ACHN (cell line): Measurements from ENCODE around the gene ZNF33A.
"Not testable (repeated sequence)": the region's sequence is repeated elsewhere in the genome, so short reads cannot be mapped to it uniquely, and the experiment has no call there.

ENCODE experiments used
- DNase-seq: peaks from one replicate; pipeline ENCODE4 v3.0.0-alpha.2; 2015
- in situ Hi-C: cut with HindIII; loops from 2 replicates; pipeline ENCODE4 v1.10.0; 2017; ENCODE audit warnings: low sequenced_read_pairs, low pct_ligation_motif_present, low pct_unique_long_range_greater_than_20kb

Gene ZNF33A

GRCh38 chr10:38038107-38038931 is 27.8 kb downstream of the ZNF33A start:
- in situ Hi-C loops = no loop called here
- DNase-seq = peak; percentile 50

GRCh38 chr10:38038932-38039245 is 28.4 kb downstream of the ZNF33A start:
- in situ Hi-C loops = no loop called here
- DNase-seq = no peak

- DNase-seq = no peak
Measured at GRCh38 chr10:38043516-38043915, 33.0 kb downstream of the ZNF33A start.

GRCh38 chr10:38045129-38045528 is 34.7 kb downstream of the ZNF33A start:
- in situ Hi-C loops = no loop called here
- DNase-seq = no peak

More at GRCh38 chr10:38043516-38043915, 33.0 kb downstream of the ZNF33A start:
- in situ Hi-C loops = no loop called here

GRCh38 chr10:38047666-38048065 is 37.2 kb downstream of the ZNF33A start:
- no peak for DNase-seq
- in situ Hi-C loops = no loop called here

- DNase-seq = no peak
- in situ Hi-C loops = no loop called here
Measured at GRCh38 chr10:38050212-38050611, 39.7 kb downstream of the ZNF33A start.

GRCh38 chr10:38054361-38054797 is 43.9 kb downstream of the ZNF33A start:
- in situ Hi-C loops = no loop called here
- no peak for DNase-seq

GRCh38 chr10:38055274-38055894 is 44.9 kb downstream of the ZNF33A start:
- peak; percentile 2 for DNase-seq
- in situ Hi-C loops = not testable (repeated sequence)

GRCh38 chr10:38069663-38070062 is 59.2 kb downstream of the ZNF33A start:
- in situ Hi-C loops, DNase-seq: not testable (repeated sequence)

GRCh38 chr10:38070501-38070900 is 60.0 kb downstream of the ZNF33A start:
- in situ Hi-C loops = no loop called here
- no peak for DNase-seq

- no peak for DNase-seq
- in situ Hi-C loops = no loop called here
Measured at GRCh38 chr10:38072552-38072951, 62.1 kb downstream of the ZNF33A start.

- in situ Hi-C loops = no loop called here
Measured at GRCh38 chr10:38076687-38077086, 66.2 kb downstream of the ZNF33A start.

GRCh38 chr10:38093318-38093717 is 82.8 kb downstream of the ZNF33A start:
- DNase-seq, in situ Hi-C loops: not testable (repeated sequence)

More at GRCh38 chr10:38076687-38077086, 66.2 kb downstream of the ZNF33A start:
- DNase-seq = no peak

GRCh38 chr10:38093816-38094157 is 83.3 kb downstream of the ZNF33A start:
- in situ Hi-C loops = no loop called here
- no peak for DNase-seq

- in situ Hi-C loops = no loop called here
Measured at GRCh38 chr10:38094158-38094926, 83.9 kb downstream of the ZNF33A start, which contains the start of gene ZNF37A. ZNF37A (plus strand) TSS chr10:38094337; CDS start chr10:38096618, 2,281 bp downstream.

GRCh38 chr10:38094927-38095574 is 84.6 kb downstream of the ZNF33A start:
- no peak for DNase-seq
- in situ Hi-C loops = no loop called here

More at GRCh38 chr10:38094158-38094926, 83.9 kb downstream of the ZNF33A start, which contains the start of gene ZNF37A:
- peak; percentile 94 for DNase-seq

- in situ Hi-C loops = no loop called here
- no peak for DNase-seq
Measured at GRCh38 chr10:38102880-38103279, 92.4 kb downstream of the ZNF33A start.

- in situ Hi-C loops = no loop called here
- no peak for DNase-seq
Measured at GRCh38 chr10:38103756-38104155, 93.3 kb downstream of the ZNF33A start.

GRCh38 chr10:38112159-38112558 is 101.7 kb downstream of the ZNF33A start:
- in situ Hi-C loops = no loop called here
- DNase-seq = no peak
